HG03025 (cell line): Measurements from ENCODE around the gene UPF3A.
"Not testable (repeated sequence)": the region's sequence is repeated elsewhere in the genome, so short reads cannot be mapped to it uniquely, and the experiment has no call there.

ENCODE experiments used
- ATAC-seq: cut with Tn5 transposase; IDR thresholded peaks from one replicate; pipeline ENCODE4 v1.9.1; 2021; ENCODE audit warnings: mild to moderate bottlenecking, moderate library complexity; ENCODE audit not compliant: unreplicated experiment, low FRiP score

UPF3A gene

DNA sequence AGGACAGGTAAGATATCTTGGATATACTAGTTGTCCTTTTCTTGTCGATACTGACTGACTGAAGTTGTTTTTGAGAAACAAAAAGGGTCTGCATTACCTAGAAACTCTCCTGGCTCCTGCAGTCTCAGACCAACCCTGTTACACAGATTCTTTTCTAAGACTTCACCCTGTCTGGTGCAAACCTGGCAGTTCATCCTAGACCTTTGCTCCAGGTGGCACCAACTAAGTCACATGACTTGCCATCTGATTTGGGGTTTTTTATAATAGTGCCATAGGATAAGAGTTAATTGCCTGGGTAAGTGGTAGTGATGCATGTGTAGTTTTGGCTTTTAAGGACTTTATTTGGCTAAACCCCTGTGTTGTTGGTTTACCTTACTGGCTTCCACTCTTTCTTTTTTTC is 47.2 kb downstream of the UPF3A start:
- no peak for ATAC-seq

DNA sequence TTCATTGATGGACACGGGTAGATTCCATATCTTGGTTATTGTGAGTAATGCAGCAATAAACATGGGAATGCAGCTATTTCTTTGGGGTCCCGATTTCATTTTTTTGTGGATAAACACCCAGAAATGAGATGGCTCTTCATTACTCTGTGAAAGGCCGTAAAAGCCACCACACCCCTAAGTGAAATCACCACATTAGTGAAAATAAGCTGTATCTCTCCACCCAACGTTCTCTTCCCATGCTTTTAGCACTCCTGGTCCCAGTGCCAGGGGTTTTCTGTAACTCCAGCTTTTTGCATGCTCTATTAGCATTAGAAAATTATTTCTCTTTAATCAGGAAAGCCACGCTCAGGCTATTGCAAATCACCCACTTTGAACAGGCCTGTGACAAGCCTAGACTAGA is 48.7 kb downstream of the UPF3A start:
- ATAC-seq = no peak

DNA sequence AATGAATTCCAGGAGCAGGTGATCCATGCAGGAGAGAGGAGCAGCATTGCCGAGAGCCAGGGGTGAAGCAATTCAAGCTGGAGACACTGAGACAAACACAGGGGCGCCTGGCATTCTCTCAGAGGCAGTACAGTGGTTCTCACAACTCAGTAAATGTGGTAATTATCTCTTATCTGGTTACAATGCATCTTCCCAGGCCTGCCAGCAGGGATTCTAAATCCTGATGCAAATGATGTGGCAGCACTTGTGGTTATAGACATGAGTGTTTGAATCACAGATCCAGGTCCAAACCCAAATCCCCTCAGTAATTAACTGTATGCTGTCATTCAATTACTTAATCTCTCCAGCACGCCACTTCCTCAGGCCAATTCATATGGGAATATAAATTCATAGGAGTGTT is 52.5 kb downstream of the UPF3A start:
- not testable (repeated sequence) for ATAC-seq

DNA sequence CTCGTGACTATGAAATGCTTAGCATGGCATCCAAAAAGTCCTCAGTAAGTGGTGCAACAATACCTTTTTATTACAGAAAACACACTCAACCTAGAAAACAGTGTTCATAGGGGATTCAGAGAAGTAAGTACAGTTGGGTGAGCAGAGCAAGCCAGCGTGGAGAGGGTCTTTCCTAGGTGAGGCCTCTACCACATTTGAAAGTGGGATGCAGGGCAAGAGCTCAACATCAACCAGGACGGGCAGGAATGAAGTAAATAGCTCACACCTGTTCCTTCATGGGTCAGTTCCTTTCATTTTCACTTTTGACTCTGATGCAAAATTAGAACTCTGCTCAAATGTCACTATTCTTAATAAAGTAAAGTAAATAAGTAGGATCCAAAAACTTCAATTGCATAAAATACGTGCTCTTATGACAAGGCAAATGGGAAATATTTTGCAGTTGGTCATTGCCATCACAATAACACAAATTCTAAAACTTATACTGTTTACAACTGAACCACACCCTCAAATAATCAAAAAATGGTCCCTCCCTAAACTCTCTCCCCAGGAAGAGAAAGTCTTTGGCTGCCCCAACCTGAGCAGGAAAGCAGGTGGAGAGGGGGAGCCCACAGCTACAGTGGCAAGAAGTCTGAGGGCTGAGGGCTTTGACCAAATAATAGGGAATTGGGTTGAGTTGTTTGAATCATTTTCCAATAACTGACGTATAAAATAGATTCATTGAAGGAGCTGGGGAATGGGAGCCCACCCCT is 53.1 kb downstream of the UPF3A start:
- no peak for ATAC-seq

DNA sequence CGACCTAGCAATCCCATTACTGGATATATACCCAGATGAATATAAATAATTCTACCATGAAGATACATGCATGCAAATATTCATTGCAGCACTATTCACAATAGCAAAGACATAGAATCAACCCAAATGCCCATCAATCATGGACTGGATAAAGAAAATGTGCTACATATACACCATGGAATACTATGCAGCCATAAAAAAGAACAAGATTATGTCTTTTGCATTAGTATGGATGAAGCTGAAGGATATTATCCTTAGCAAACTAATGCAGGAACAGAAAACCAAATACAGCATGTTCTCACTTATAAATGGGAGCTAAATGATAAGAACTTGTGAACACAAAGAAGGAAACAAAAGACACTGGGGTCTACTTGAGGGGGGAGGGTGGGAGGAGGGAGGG is 55.1 kb downstream of the UPF3A start:
- ATAC-seq = not testable (repeated sequence)

DNA sequence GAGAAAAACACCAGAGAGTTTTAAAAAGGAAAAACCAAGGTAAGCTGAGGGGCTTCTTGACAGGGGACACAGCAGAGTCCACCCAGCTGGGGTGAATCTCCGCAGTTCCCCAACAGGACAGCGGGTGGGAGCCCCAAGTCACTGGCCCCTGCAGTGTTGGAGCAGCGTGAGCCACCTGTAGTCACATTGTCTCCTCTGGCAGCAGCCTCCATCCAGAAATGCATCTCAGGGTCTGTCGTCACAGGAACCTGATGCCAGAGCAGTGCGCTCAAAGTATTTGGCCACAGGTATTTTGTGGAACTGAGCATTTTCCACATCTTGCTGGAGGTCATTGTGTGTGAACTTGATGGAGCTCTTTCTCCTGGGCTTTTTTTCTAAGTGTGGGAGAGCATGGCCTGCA is 57.6 kb downstream of the UPF3A start:
- no peak for ATAC-seq

DNA sequence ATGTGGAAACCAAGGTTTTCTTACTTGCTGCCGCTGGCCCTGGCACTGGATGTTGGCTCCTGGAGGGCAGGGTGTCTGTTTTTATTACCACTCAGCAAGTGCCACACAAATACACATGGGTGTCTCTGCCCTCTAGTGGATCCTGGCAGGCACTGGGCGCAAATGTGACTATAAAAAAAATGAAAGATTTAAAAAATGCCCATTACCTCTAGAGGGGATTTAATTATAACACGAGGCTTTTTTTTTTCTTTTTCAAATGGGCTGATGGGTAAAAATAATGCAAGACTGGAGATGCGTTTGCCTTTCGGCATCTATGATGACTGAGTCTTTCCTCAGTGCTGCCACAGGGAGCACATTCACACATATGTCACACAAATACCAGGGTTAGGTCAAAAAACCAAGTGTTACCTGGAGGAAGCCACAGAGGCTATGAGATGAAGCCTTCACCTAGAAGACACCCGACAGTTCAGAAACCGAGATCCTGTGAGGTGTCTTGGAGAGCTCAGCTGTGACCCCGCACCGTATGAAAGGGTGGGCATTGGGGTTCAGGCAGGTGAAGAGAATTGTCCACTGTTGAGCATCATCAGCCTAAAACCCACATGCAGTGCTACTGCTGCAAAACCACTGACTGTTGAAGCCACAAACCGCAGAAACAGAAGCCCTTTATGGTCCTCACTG is 58.6 kb downstream of the UPF3A start:
- no peak for ATAC-seq

DNA sequence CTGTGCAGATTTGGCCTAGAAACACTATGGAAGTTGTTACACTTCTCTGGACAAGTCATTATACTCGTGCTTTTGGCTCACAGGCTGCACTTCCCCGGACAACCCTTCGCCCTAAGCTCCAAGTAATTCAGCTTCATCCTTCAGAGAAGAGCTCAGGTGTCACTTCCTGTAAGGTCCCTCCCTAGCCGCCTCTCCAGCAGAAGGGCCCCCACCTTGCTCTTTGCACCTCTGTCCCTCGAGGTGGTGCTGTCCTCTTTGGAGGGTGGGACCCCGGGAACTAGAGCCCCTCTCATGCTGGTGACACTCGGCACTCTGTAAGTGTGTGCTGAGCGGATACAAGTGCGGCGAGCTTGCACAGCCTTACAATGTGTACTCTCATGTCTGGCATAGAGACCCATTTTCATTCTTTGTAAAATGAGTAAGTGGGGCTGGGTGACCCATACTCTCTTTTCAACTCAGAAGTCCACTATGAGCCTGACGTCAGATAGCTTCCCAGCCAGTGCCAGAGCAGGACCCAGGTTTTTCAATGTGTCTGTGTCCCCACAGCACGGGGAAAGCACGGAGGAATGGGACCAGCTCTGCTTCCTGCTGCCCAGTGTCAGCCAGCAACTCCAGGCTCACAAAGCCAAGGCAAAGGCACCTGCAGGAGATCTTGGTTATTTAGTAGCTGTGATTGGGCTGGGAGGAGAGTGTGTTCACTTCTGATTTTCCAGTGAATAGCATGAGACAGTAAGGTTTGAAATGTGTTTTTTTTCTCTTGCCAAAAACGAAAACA is 59.8 kb downstream of the UPF3A start:
- ATAC-seq = no peak

DNA sequence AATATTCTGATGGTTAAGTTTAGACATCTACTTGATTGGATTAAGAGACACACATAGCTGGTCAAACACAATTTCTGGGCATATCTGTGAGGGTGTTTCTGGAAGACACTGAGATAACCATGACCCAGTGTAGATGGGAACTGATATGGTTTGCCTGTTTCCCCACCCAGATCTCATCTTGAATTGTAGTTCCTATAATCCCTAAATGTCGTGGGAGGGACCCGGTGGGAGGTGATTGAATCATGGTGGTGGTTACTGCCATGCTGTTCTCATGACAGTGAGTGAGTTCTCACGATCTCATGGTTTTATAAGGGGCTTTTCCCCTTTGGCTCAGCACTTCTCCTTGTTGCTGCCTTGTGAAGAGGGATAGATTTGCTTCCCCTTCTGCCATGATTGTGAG is 65.9 kb downstream of the UPF3A start:
- ATAC-seq = not testable (repeated sequence)

DNA sequence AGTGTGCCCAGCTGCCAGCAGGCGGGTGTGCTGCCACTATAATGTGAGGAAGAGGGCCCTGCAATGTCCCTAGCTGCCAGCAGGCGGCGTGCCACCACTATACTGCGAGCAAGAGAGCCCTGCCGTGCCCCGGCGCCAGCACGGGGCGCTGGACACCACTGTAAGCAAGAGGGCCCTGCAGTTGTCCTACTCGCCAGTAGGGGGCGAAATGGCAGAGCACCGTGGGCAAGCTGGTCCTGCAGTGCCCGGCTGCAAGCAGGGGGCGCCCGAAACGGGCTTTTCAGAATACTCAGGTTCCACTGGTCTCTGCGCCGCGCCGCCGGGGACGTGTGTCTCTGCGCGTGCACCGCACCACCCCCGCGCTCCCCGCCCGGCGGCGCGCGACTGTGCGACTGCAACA is 71.4 kb downstream of the UPF3A start:
- ATAC-seq = not testable (repeated sequence)

DNA sequence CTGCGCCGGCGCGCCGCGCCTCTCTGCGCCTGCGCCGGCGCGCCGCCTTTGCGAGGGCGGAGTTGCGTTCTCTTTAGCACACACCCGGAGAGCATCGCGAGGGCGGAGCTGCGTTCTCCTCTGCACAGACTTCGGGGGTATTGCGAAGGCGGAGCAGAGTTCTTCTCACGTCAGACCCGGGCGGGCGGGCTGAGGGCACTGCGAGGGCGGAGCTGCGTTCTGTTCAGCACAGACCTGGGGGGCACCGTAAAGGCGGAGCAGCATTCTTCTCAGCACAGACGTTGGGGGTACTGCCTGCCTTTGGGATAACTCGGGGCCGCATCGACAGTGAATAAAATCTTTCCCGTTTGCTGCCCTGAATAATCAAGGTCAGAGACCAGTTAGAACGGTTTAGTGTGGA is 72.0 kb downstream of the UPF3A start:
- not testable (repeated sequence) for ATAC-seq
